GM18951 (cell line): Measurements from ENCODE around the gene DUSP14.

Experiments
- POLR2A ChIP-seq: IDR thresholded peaks from 4 replicates; pipeline ENCODE4 v1.6.1; 2011; ENCODE audit warnings: mild to moderate bottlenecking; ENCODE audit not compliant: insufficient read length, insufficient read depth; ENCODE audit errors: extremely low read depth
- in situ Hi-C: fragments of 300-500 bp; cut with MboI; formaldehyde crosslinking; loops from one replicate; pipeline ENCODE4 v1.12.0; 2022; ENCODE audit warnings: low sequenced_read_pairs, mixed read lengths, inconsistent platforms; ENCODE audit not compliant: unreplicated experiment

DUSP14 gene

DNA sequence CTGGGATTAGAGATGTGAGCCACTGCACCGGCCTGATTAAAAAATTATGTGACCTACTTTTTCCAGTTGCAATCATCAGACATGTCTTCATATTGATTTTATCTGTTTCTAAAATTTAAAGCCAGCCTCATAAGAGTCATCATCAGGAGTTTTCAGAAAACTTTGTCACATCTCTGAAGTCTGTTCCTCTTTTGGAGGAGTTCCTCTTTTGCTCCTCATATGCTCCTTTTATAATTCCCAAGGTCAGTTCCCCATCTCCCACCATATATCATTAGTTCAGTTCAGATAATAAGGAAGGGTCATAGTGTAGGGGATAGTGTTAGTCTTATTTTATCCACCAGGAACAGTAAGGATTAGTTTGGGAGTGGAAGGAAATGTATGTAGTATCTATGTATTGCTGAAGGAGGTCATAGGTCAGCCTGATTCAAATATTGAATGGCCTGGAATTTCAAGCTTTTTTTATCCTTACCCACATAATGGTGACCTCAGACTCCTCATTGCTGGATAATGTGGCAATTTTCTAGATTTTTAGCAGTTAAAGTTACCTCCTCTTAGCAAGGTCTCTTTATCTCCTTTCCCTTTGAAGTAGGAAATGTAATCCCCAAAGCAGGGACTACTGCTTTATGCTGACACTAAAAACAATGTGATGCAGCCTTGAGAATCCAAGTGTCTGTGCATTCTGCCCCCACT is 13.8 kb upstream of the DUSP14 start:
- TF ChIP-seq POLR2A: no peak
- in situ Hi-C loops: no loop called here

DNA sequence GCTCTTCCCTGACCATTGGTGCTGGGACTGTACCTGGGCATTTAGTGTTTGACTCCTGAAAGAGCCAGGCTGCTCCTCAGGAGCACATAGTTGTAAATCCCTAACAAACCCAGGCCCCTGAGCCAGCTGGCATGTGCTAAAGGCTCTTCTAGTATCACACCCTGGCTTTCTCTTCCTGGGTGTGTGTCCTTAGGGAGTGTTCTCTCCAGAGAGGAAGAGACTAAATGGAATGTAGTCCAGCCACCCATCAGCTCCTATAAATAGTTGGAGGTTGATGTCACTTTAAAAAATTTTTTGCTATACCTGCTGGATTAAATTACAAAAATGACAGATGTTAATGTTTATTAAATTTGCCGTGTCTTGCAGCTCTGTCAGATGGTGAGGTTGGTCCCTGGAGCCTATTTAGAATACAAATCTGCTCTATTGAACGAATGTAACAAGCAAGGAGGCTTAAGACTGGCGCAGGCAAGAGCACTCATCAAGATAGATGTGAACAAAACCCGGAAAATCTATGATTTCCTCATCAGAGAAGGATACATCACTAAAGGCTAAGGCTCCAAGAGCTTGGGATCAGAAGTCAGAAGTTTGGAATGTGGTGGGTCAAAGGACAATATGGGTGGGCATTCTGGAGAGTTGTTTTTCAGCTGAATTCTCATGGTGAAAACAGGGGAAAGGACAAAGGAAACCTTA is 13.1 kb upstream of the DUSP14 start:
- no peak for TF ChIP-seq POLR2A
- in situ Hi-C loops: no loop called here

DNA sequence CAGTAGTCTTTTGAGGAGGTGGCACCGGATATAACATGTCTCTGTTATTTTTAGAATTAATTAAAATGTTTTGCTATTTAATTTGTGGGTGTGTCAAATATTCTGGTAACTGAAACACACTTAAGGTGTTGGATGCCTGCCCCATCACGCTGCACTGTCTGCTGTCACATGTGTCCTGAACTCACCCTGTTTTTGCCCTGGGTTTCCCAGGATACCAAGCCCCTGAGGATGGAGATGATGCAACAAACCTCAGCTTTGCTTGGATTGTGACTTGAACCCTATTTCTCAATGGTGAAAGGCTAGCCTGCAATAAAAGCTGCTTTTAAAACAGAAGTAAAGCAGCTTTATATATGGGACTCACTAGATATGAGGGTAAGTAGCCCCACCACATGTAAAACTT is 11.5 kb upstream of the DUSP14 start:
- no peak for TF ChIP-seq POLR2A
- in situ Hi-C loops: no loop called here

DNA sequence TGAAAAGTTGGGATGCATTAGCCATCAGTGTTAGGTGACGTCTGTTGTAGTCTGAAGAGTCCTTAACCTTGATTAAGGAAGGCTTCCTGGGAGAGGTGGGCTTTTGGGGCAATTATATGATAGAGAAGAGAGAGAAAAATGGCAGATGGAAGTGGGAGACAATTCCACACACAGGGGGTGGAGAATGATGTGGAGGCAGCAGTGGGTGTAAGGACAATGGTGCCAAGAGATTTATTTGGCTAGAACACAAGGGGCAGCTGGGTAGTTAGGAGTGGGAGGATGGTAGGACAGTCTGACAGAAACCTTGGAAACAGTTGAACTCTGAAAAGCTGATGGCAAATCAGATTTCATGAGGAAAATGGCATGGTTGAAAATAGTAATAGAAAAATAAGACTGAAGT is 10.7 kb upstream of the DUSP14 start:
- in situ Hi-C loops: no loop called here
- TF ChIP-seq POLR2A: no peak

DNA sequence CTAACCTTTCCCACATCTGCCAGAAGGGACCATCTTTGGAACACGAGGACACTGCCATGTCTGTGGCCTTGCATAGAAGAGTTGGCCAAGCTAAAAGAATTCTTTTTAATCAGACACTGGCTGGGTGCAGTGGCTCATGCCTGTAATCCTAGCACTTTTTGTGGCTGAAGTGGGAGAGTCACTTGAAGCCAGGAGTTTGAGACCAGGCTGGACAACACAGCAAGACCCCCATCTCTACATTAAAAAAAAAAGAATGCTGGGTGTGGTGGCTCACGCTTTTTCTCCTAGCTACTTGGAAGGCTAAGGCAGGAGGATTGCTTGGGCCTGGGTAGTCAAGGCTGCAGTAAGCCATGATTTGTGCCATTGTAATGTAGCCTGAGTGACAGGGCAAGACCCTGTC is 9.3 kb upstream of the DUSP14 start:
- TF ChIP-seq POLR2A: no peak
- in situ Hi-C loops: no loop called here

DNA sequence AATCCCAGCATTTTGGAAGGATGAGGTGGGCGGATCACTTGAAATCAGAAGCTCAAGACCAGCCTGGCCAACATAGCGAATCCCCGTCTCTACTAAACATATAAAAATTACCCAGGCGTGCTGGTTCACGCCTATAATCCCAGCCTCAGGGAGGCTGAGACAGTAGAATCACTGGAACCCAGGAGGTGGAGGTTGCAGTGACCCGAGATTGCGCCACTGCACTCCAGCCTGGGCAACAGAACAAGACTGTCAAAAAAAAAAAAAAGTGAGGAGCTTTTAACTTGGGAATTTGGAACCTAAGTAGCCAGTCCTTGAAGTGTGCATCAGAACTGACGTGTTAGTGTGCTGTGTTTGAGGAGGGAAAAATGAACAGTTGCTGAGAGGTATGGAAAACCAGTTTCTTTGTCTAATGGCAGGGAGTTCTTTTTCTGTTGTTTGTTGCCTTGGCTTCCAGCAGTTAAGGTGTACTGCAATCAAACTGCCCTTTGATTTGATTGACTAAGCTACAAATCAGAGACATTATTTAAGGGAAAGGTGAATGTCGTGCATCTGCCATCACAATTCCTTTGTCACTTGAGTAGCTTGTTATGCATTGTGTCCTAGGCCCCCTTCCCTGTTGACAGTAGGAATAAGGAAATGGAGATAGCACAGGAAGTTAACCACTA is 8.6 kb upstream of the DUSP14 start:
- no peak for TF ChIP-seq POLR2A
- in situ Hi-C loops: no loop called here

DNA sequence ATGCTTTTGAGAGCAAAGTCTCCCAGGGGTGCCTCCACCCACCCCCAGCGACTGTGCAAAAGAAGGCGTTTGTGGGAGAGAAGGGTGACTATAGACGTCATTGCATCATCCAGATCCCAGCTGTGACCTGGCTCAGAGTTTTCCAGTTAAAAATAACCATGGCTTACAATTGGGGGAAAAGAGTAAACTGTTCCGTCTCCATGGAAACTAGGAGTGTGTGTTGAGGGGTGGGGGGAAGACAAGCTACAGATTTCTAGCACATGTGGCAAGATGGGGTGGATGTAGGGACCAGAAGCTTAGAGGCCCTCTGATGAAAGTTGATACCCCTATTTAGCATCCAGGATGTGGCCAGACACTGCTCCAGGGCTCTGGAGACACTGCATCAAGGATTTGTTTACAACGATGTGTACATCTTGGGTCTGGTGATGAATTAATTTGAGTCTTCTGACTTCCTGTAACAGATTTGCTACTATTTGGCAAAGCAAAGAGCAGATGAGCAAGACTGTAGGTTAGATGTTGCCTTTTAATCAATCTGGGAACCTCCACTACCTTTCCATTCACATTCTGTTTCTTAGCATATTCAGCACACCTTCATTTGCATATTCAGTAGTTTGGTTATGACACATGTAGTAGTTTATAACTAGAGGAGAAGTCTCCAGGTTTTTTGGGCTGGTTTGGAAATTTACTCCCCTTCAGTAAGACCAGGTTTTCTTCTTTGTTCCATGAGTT is 6.2 kb upstream of the DUSP14 start:
- TF ChIP-seq POLR2A: no peak
- in situ Hi-C loops: no loop called here

DNA sequence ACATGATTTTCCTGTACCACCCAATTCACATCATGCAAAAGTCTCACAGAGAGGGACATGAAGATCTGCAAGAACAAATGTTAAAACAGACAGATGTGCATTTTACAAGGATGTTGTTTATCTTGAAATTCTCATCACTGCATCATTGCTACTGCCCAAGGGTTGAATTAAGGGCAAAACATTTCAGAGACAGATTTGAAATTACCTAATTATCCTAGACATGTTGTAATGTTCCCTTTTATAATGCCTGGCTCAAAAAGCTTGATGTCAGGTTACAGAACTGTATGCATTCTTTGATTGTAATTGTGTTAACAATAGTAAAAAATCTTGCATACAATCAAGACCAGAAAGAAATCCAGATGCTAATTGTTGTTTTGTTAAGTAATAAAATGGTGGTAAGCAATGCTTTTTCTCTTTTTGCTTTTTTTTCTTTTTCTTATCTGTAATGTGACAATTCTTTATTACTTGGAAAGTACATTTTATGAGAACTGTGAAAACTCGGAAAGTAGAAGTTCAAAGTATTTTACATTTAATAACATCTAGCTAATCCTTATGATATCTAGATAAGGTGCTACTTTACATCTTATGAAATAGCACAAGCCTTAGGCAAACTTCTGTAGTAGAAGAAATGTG is 3.6 kb upstream of the DUSP14 start:
- in situ Hi-C loops: no loop called here
- TF ChIP-seq POLR2A: no peak

DNA sequence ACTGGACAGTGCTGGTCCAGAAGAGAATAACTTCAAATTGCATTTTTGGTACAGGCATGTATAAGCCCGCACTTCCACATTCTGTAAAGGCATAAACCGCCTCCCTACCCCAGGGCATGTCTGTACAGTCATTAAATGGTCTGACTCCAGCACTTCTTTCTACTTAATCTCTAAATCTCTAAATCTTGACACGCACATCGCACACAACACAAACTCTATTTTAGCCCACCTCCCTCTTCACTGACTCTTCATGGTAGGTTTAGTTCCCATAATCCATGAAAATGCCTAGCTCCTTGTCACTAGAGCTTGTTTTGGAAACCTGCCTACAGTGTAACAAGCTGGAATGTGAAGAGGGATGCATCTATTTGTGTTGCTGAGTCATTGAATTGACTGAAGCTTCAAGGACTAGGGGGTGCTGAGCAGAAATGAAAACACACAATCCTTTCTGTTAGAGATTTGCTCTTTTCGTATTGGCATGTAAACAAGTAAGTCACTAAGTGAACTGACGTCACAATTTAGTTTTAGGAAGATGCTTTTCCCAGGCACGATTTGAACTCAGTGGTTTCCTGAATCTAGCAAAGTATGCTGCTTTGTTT is 1.6 kb upstream of the DUSP14 start:
- no peak for TF ChIP-seq POLR2A
- in situ Hi-C loops: no loop called here

DNA sequence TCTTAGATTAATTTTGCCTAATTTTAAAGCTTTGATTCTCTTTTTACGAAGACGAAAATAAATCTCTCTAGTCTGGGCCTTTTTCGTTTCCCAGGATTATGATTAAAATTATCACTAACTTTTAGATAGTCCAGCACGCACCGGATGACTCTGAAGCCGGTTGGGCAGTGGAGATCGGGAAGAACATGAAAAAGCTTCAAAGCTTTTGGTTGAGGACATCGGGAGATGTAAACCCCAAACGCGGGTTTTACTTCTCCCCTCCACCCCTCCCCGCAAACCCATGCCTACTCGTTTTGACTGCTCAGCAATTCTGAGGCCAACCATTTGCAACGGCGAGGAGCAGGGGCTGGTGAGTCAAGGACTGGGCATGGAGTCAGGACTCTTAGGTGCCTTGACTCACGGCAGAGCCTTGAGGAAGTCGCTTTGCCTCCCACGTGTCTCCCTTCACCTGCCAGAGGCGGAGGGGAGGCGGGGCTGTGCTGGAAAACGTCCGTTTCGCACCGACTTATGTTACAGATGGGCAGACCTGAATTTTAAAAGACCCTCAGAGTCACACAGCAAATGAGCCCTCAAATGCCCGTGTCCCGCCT is 989 bp upstream of the DUSP14 start:
- no peak for TF ChIP-seq POLR2A
- in situ Hi-C loops: no loop called here

DNA sequence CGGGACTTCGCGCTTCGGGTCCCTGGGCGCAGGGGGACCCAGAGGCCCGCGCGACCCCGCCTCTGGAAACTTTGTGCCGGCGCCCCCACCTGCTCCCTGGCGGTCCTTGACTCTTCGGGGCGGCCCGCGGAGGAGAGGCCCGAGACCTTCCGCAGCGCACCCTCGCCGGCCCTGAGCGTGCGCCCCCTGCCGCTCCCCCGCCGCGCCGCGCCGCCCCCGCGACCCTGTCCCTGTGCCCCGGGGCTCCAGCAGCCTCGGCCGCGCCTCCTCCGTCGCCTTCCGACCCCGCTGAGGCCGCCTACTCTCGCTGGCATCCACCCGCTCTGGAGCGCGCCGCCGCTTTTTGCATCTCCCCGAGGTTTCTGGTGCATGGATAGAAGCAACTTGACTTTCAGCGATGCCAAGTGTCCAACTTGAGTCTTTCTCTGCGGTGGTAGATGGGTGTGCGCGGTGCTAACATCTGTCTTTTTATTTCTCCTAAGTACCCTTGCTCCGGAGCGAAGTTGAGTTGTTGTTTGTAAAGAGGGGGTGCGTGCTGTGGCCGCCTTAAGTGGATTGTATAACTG is 414 bp downstream of the DUSP14 start:
- in situ Hi-C loops: no loop called here
- no peak for TF ChIP-seq POLR2A
